PC-9 (cell line): ENCODE results near the gene KCNG4.

Source experiments
- CTCF ChIP-seq: fragments of 200-600 bp; sonication (generic); conservative IDR thresholded peaks from 2 replicates; pipeline ENCODE4 v1.6.1; 2017; ENCODE audit warnings: mixed run types, antibody characterized with exemption, mild to moderate bottlenecking, moderate library complexity
- EZH2 ChIP-seq: fragments of 200-600 bp; sonication (generic); IDR thresholded peaks from 2 replicates; pipeline ENCODE4 v1.8.0; 2017; ENCODE audit warnings: antibody characterized with exemption, low read depth

DNA sequence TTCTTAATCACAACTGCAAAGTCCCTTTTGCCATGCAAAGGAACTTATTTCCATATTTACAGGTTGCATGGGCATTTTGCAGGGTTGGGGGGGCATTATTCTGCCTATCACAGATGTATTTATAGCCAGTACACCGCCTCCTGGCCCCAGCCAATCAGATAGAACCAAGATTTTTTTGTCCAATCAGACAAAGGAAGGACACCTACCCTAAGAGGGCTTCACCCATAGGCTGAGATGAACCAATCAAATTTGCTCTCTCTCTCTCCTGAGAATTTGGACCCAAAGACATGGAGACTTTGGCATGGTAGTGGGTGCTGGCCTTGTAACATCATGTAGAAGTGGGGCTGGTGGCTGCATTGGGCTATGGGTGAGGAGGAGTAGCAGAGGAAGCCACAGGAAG is 3.9 kb upstream of the KCNG4 start:
- TF ChIP-seq CTCF, result no peak
- no peak for TF ChIP-seq EZH2
